Ureter (tissue), 1 donor: ENCODE results near the gene NR1I3. TPM values are rescaled to one million over a fixed set of nuclear protein-coding genes. Genes with fewer than 3 reads are reported as not detected.

ENCODE experiments used
- DNase-seq: peaks from one replicate; pipeline ENCODE4 v3.0.0-alpha.2; 2020; ENCODE audit warnings: low spot score
- total RNA-seq: library from RNA; stranded (reverse); gene quantifications from one replicate; pipeline ENCODE4 v1.2.4, GENCODE V29; 2023
- donor health status: DM: yes; HTN: yes; CAD: no.

Gene NR1I3
- total RNA-seq, 1 donor from 2014 or later = not detected

- no peak for DNase-seq
These were observed 41.2 kb downstream of the NR1I3 start for GRCh38 chr1:161196521-161197451.

GRCh38 chr1:161196111-161196510, 41.9 kb downstream of the NR1I3 start:
- no peak for DNase-seq

- no peak for DNase-seq
These were observed 42.8 kb downstream of the NR1I3 start for GRCh38 chr1:161195171-161195570.

- no peak for DNase-seq
These were observed 44.3 kb downstream of the NR1I3 start for GRCh38 chr1:161193561-161194235.

GRCh38 chr1:161192476-161193465, 45.2 kb downstream of the NR1I3 start:
- DNase-seq = no peak

- no peak for DNase-seq
These were observed 46.0 kb downstream of the NR1I3 start for GRCh38 chr1:161191971-161192370.

GRCh38 chr1:161190962-161191521, 47.0 kb downstream of the NR1I3 start:
- no peak for DNase-seq

GRCh38 chr1:161189036-161189435, 49.0 kb downstream of the NR1I3 start:
- no peak for DNase-seq

- no peak for DNase-seq
These were observed 49.6 kb downstream of the NR1I3 start for GRCh38 chr1:161188381-161188780.

GRCh38 chr1:161187311-161187710, 50.7 kb downstream of the NR1I3 start:
- DNase-seq = no peak

GRCh38 chr1:161185732-161186311, 52.2 kb downstream of the NR1I3 start:
- no peak for DNase-seq

- no peak for DNase-seq
These were observed 52.7 kb downstream of the NR1I3 start for GRCh38 chr1:161185282-161185682.

- no peak for DNase-seq
These were observed 55.8 kb downstream of the NR1I3 start for GRCh38 chr1:161182214-161182613.

GRCh38 chr1:161180639-161181038, 57.4 kb downstream of the NR1I3 start:
- DNase-seq = no peak

- DNase-seq = no peak
These were observed 58.3 kb downstream of the NR1I3 start for GRCh38 chr1:161179698-161180097.

Other genes with a start within 250 kb of the NR1I3 start
- gene F11R, start 217.1 kb downstream of the NR1I3 start, total RNA-seq = 166 TPM
- 79.8 TPM for gene TSTD1, start 199.2 kb downstream of the NR1I3 start, total RNA-seq
- gene USF1, start 192.2 kb downstream of the NR1I3 start, total RNA-seq = 70.7 TPM
- 12.1 TPM for gene ARHGAP30, start 168.3 kb downstream of the NR1I3 start, total RNA-seq
- 75.6 TPM for gene NECTIN4, start 148.6 kb downstream of the NR1I3 start, total RNA-seq
- 13.0 TPM for gene KLHDC9, start 139.8 kb downstream of the NR1I3 start, total RNA-seq
- gene PFDN2, start 120.2 kb downstream of the NR1I3 start, total RNA-seq = 39.2 TPM
- gene NIT1, start 120.1 kb downstream of the NR1I3 start, total RNA-seq = 34.7 TPM
- 34.0 TPM for gene DEDD, start 105.5 kb downstream of the NR1I3 start, total RNA-seq
- gene UFC1, start 84.2 kb downstream of the NR1I3 start, total RNA-seq = 89.2 TPM
- gene USP21, start 78.7 kb downstream of the NR1I3 start, total RNA-seq = 29.1 TPM
- gene PPOX, start 71.8 kb downstream of the NR1I3 start, total RNA-seq = 26.8 TPM
- gene B4GALT3, start 60.7 kb downstream of the NR1I3 start, total RNA-seq = 26.6 TPM
- 42.6 TPM for gene ADAMTS4, start 39.1 kb downstream of the NR1I3 start, total RNA-seq
- 94.1 TPM for gene NDUFS2, start 35.8 kb downstream of the NR1I3 start, total RNA-seq
- 11.3 TPM for gene FCER1G, start 22.9 kb downstream of the NR1I3 start, total RNA-seq
- not detected for gene APOA2, start 14.6 kb downstream of the NR1I3 start, total RNA-seq
- gene TOMM40L, start 12.1 kb downstream of the NR1I3 start, total RNA-seq = 17.5 TPM
- 66.5 TPM for gene PCP4L1, start 20.5 kb upstream of the NR1I3 start, total RNA-seq
- 3.1 TPM for gene MPZ, start 71.8 kb upstream of the NR1I3 start, total RNA-seq
- gene SDHC, start 76.2 kb upstream of the NR1I3 start, total RNA-seq = 169 TPM
- not detected for gene CFAP126, start 129.7 kb upstream of the NR1I3 start, total RNA-seq